Measurements from ENCODE around the gene ST6GAL1.
A peak's percentile ranks its signal among the peaks of the same experiment; 100 is the strongest.
"Not testable (repeated sequence)": the region's sequence is repeated elsewhere in the genome, so short reads cannot be mapped to it uniquely, and the experiment has no call there.

ST6GAL1 gene

DNA sequence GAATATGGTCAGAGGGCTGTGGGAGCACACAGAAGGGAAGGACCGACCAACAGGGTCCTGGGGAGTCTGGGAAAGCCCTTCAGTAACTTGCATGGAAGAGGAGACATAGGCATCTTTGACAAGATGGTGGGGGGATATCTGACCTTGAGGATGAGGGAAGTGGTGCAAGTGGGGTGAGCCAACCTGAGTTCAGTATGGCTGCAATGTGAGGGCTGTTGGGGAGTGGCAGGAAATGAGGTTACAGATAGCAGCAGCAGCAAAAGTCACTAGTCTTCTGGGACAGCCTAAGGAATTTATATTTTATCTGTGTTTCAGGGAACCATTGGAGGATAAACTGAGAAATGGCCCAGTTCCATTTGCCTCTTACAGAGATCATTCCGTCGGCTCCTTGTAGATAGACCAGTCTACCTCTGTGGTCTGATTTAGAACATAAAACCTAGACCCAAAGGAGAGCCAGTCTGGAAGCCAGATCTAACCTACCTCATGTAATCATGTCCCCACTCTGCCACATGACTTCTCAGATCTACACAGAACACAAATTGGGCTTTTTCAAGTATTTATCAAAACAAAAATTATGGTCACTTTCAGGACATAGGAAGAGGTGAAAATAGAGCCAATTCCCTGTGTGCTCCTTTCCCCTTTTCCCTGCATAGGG lies 75.6 kb downstream of the ST6GAL1 start:
- in situ Hi-C loops (cut with HindIII; ENCODE audit: low pct_ligation_motif_present, low pct_unique_long_range_greater_than_20kb, low sequenced_read_pairs) = no loop called here
- no peak for DNase-seq

- no peak for DNase-seq
- in situ Hi-C loops (cut with HindIII; ENCODE audit: low pct_ligation_motif_present, low pct_unique_long_range_greater_than_20kb, low sequenced_read_pairs) = no loop called here
Measured at GRCh38 chr3:187006864-187007630, 76.7 kb downstream of the ST6GAL1 start.

DNA sequence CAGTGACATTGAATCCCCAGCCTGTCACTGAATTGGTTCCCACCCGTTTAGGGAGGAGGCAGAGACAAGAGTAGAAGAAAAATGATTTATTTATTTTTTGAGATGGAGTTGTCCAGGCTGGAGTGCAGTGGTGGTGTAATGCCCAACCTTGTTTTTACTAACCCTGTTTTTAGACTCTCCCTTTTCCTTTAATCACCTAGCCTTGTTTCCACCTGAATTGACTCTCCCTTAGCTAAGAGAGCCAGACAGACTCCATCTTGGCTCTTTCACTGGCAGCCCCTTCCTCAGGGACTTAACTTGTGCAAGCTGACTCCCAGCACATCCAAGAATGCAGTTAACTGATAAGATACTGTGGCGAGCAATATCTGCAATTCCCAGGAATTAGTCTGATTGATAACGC lies 80.1 kb downstream of the ST6GAL1 start:
- DNase-seq; in situ Hi-C loops (cut with HindIII; ENCODE audit: low pct_ligation_motif_present, low pct_unique_long_range_greater_than_20kb, low sequenced_read_pairs): not testable (repeated sequence)

GRCh38 chr3:187011915-187012314 lies 81.6 kb downstream of the ST6GAL1 start:
- DNase-seq = no peak
- in situ Hi-C loops (cut with HindIII; ENCODE audit: low pct_ligation_motif_present, low pct_unique_long_range_greater_than_20kb, low sequenced_read_pairs) = no loop called here

DNA sequence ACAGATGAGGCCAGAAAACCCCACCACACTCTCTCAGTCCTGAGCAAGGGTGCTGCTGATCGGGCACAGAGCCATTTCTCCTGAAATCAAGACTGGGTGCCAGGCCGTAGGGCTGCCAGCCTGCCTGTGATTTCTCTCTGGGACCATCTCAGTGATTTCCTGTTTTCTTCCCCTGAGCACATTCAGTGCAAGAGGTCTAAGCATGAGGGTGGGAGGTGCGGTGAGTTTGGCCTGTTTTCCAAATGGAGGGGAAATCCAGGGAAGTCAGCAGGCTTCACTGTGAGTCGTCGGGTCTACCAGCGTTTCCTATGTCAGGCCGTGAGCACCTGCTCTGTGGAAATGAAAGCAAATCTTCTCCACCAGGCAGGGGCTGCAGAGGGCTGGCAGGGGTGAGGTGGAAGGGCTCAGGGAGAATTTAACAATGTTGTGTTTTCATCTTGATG lies 82.3 kb downstream of the ST6GAL1 start:
- in situ Hi-C loops (cut with HindIII; ENCODE audit: low pct_ligation_motif_present, low pct_unique_long_range_greater_than_20kb, low sequenced_read_pairs) = no loop called here

DNA sequence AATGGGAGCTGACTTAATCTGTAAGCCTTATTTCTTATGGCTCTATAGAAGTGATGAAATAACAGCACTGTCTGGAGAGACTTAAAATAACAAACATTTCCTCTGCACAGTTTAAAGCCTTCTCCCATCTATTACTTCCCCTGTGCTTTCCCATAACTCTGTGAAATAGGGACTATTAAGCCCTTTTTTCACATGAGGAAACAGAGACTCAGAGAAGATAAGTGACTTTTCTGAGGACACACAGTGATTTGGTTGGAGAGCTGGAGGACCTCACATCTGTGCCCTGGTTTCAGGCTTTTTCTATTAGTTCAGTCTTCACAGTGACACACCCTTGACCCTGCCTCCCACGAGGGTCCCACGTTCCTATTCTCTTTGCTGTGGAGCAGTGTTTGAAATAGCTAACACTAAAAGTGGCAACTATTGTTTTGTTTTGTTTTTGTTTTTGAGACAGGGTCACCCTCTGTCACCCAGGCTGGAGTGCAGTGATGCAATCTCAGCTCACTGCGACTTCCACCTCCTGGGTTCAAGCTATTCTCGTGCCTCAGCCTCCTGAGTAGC lies 82.9 kb downstream of the ST6GAL1 start:
- in situ Hi-C loops (cut with HindIII; ENCODE audit: low pct_ligation_motif_present, low pct_unique_long_range_greater_than_20kb, low sequenced_read_pairs) = no loop called here
- no peak for DNase-seq

More for the DNA sequence above, 82.3 kb downstream of the ST6GAL1 start:
- peak; percentile 1 for DNase-seq

GRCh38 chr3:187014417-187014864 lies 84.1 kb downstream of the ST6GAL1 start:
- DNase-seq = no peak
- in situ Hi-C loops (cut with HindIII; ENCODE audit: low pct_ligation_motif_present, low pct_unique_long_range_greater_than_20kb, low sequenced_read_pairs) = no loop called here

DNA sequence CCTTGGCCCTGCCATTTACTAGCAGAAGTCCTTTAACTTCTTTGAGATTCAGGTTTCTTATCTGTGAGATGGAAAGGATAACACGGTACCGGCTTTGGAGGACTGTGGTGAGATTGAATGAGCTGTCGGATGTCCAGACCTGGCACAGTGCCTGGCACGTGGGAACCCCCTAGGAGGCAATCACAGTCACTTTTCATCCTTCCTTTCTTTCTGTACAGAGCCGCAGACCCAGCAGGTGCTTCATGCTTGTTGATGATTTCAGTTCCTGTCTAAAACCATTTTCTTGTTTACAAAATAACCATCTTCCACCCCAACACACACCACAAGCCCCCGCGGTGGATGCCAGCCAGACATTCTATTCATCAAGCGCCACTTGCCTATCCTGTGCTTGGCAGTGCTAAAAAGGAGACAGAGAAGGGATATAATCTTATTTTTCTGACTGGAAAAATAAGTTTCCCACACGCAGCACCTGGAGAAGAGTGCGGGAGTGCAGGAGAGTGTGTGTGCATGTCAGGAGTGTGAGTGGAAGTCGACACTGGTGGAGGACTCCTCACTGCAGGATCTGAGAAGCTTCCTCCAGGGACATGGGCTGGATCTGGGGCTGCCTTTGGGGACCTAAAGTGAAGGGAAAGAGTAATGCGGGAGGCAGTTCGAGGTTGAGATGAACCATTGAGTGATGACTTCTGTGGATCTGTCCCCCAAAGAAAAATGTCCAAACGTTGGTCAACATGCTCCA lies 85.7 kb downstream of the ST6GAL1 start:
- in situ Hi-C loops (cut with HindIII; ENCODE audit: low pct_ligation_motif_present, low pct_unique_long_range_greater_than_20kb, low sequenced_read_pairs) = no loop called here
- no peak for DNase-seq

- in situ Hi-C loops (cut with HindIII; ENCODE audit: low pct_ligation_motif_present, low pct_unique_long_range_greater_than_20kb, low sequenced_read_pairs) = no loop called here
Measured at GRCh38 chr3:187016639-187017345, 86.5 kb downstream of the ST6GAL1 start.

DNA sequence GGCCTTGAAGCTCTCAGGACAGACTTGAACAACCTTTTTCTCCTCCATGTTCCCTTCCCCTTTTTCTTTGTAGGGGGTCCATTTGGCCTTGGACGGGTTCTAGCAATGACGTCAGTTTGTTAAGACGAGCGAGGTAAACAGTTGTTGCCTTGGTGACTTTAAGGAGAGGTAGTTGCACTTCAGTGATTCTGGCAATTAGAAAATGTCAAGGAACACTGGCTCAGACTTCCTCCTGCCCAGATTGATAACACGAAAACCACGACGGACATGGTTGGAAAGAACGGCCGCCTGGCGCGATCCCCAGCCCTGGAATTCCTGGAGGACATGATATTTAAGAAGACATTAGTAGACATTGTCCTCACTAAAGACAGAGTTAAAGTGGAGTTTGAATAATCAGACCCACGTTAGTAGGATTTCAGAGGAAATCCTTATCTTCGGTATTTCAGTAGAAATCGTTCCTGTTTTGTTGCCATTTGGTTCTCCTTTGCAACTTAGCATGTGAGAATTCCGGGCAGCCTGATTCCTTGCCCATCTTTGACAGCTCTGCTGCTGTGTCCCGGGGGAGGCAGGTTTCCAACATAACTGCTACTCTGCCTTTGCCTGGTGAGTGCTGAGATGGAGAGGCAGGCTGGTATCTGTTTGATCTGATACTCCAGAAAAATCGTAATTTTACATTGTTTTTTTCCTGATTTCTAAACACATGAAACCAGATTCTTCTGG lies 87.3 kb downstream of the ST6GAL1 start:
- in situ Hi-C loops (cut with HindIII; ENCODE audit: low pct_ligation_motif_present, low pct_unique_long_range_greater_than_20kb, low sequenced_read_pairs) = no loop called here
- no peak for DNase-seq

More at GRCh38 chr3:187016639-187017345, 86.5 kb downstream of the ST6GAL1 start:
- DNase-seq = no peak

GRCh38 chr3:187019542-187020072 lies 89.3 kb downstream of the ST6GAL1 start:
- no peak for DNase-seq
- in situ Hi-C loops (cut with HindIII; ENCODE audit: low pct_ligation_motif_present, low pct_unique_long_range_greater_than_20kb, low sequenced_read_pairs) = no loop called here

GRCh38 chr3:187020376-187020775 lies 90.0 kb downstream of the ST6GAL1 start:
- no peak for DNase-seq
- in situ Hi-C loops (cut with HindIII; ENCODE audit: low pct_ligation_motif_present, low pct_unique_long_range_greater_than_20kb, low sequenced_read_pairs) = no loop called here

- no peak for DNase-seq
- in situ Hi-C loops (cut with HindIII; ENCODE audit: low pct_ligation_motif_present, low pct_unique_long_range_greater_than_20kb, low sequenced_read_pairs) = no loop called here
Measured at GRCh38 chr3:187021748-187022402, 91.5 kb downstream of the ST6GAL1 start.

DNA sequence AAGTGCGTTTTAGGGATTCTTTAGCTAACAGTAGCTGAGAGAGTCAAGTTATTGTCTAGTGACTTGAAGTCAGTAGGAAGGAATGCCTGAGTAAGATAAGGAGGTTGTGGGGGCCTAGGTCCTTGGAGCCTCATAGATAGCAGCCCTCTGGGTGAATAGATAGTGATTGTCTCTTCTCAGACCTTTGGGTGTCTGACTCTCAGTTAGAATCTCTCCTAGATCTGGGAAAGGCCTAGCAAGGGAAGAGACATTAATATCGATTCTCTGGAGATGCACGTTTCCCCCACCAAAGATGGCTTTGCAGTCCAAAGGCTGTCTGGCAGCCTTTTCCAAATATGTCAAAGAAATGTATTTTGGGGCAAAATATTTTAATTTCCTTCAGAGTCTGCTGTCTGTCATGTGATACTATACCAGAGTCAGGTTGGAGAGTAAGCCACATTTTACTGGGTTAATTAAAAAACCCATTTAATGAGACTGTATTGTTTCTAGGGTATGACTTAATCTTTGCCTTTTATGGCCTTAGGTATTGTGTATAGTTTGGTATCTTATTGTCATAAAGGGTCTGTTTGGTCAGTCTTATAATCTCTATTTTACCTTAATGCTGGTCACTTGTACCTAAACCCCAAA lies 92.2 kb downstream of the ST6GAL1 start:
- DNase-seq = no peak
- in situ Hi-C loops (cut with HindIII; ENCODE audit: low pct_ligation_motif_present, low pct_unique_long_range_greater_than_20kb, low sequenced_read_pairs) = no loop called here

DNA sequence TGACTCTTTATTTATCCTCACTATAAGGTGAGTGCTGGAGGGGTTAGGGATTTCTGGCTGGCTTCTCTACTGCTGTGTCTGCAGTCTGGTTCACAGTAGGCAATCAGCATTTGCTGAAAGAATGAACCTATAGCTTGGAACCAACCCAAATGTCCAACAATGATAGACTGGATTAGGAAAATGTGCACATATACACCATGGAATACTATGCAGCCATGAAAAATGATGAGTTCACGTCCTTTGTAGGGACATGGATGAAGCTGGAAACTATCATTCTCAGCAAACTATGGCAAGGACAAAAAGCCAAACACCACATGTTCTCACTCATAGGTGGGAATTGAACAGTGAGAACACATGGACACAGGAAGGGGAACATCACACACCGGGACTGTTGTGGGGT lies 93.0 kb downstream of the ST6GAL1 start:
- in situ Hi-C loops (cut with HindIII; ENCODE audit: low pct_ligation_motif_present, low pct_unique_long_range_greater_than_20kb, low sequenced_read_pairs); DNase-seq: not testable (repeated sequence)

- in situ Hi-C loops (cut with HindIII; ENCODE audit: low pct_ligation_motif_present, low pct_unique_long_range_greater_than_20kb, low sequenced_read_pairs) = no loop called here
- DNase-seq = no peak
Measured at GRCh38 chr3:187024536-187025226, 94.4 kb downstream of the ST6GAL1 start.
